ENCODE data around the gene UBL4A.

UBL4A gene

GRCh38 chrX:154460326-154460725 is 26.1 kb downstream of the UBL4A start:
- no peak for DNase-seq

- no peak for DNase-seq
Observed at GRCh38 chrX:154459832-154460231, 26.6 kb downstream of the UBL4A start.

GRCh38 chrX:154458954-154459778 is 27.2 kb downstream of the UBL4A start:
- peak; percentile 35 for DNase-seq

- DNase-seq = peak; percentile 45
Observed at GRCh38 chrX:154458116-154458953, 28.1 kb downstream of the UBL4A start, which contains the start of gene PLXNA3. TSS of gene PLXNA3 (plus strand) at chrX:154458281. CDS start at chrX:154460184, 1,903 bp downstream.

GRCh38 chrX:154457491-154458115 is 28.8 kb downstream of the UBL4A start:
- DNase-seq = peak; percentile 39

GRCh38 chrX:154452823-154453222 is 33.6 kb downstream of the UBL4A start:
- DNase-seq = no peak

- no peak for DNase-seq
Observed at GRCh38 chrX:154450312-154450711, 36.1 kb downstream of the UBL4A start.

GRCh38 chrX:154449618-154450017 is 36.8 kb downstream of the UBL4A start:
- no peak for DNase-seq

GRCh38 chrX:154448484-154448883 is 37.9 kb downstream of the UBL4A start:
- no peak for DNase-seq

GRCh38 chrX:154446430-154446829 is 40.0 kb downstream of the UBL4A start:
- no peak for DNase-seq

- no peak for DNase-seq
Observed at GRCh38 chrX:154445776-154446175, 40.6 kb downstream of the UBL4A start.

GRCh38 chrX:154444755-154445246 is 41.6 kb downstream of the UBL4A start:
- no peak for DNase-seq

- DNase-seq = peak; percentile 81
Observed at GRCh38 chrX:154443992-154444754, 42.2 kb downstream of the UBL4A start, which contains the start of gene FAM50A. TSS of gene FAM50A (plus strand) at chrX:154444141. CDS start at chrX:154444236, 95 bp downstream.

GRCh38 chrX:154443479-154443910 is 42.9 kb downstream of the UBL4A start:
- DNase-seq = no peak

- no peak for DNase-seq
Observed at GRCh38 chrX:154441984-154442707, 44.3 kb downstream of the UBL4A start.

- DNase-seq = no peak
Observed at GRCh38 chrX:154441564-154441963, 44.9 kb downstream of the UBL4A start.

- DNase-seq = no peak
Observed at GRCh38 chrX:154440623-154441357, 45.6 kb downstream of the UBL4A start.

- DNase-seq = no peak
Observed at GRCh38 chrX:154439841-154440240, 46.6 kb downstream of the UBL4A start.

- no peak for DNase-seq
Observed at GRCh38 chrX:154437971-154438893, 48.2 kb downstream of the UBL4A start.
